GM13977 (cell line): ENCODE measurements around the gene SEMA4D.

Experiments
- DNase-seq: peaks from one replicate; pipeline ENCODE4 v3.0.0; 2012; ENCODE audit warnings: low spot score
- in situ Hi-C: fragments of 300-500 bp; cut with MboI; formaldehyde crosslinking; loops from one replicate; pipeline ENCODE4 v1.12.0; 2022; ENCODE audit warnings: low sequenced_read_pairs, low pct_unique_long_range_greater_than_20kb, mixed read lengths, inconsistent platforms; ENCODE audit not compliant: unreplicated experiment
- TF ChIP-seq, protein P1 (sequence below): IDR thresholded peaks from 2 replicates; pipeline ENCODE4 v1.5.1; 2012; ENCODE audit warnings: mild to moderate bottlenecking, control low read depth; ENCODE audit not compliant: insufficient read depth; ENCODE audit errors: extremely low read depth, missing control alignments

Gene SEMA4D

DNA sequence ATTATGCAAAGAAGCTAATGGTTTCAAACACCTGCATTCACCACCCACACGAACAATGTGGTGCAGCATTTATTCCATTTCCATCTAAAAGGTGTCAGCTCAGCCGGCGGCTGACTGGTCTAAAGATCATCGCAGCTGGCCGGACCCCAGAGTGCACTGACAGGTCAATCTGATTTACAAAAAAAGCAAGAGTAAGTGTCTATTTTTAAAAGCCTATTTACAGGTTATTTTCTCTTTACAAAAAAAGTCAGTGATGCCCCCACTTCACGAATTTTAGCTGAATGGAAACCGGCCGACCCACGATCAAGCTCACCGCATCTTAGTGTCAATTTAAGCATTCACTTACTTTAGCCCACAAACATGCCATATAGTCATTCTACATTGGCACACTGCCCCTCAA, 58.3 kb downstream of the SEMA4D start:
- TF ChIP-seq, protein P1, sequence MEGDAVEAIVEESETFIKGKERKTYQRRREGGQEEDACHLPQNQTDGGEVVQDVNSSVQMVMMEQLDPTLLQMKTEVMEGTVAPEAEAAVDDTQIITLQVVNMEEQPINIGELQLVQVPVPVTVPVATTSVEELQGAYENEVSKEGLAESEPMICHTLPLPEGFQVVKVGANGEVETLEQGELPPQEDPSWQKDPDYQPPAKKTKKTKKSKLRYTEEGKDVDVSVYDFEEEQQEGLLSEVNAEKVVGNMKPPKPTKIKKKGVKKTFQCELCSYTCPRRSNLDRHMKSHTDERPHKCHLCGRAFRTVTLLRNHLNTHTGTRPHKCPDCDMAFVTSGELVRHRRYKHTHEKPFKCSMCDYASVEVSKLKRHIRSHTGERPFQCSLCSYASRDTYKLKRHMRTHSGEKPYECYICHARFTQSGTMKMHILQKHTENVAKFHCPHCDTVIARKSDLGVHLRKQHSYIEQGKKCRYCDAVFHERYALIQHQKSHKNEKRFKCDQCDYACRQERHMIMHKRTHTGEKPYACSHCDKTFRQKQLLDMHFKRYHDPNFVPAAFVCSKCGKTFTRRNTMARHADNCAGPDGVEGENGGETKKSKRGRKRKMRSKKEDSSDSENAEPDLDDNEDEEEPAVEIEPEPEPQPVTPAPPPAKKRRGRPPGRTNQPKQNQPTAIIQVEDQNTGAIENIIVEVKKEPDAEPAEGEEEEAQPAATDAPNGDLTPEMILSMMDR, result no peak
- DNase-seq, result peak; percentile 75
- in situ Hi-C loops, result no loop called here

DNA sequence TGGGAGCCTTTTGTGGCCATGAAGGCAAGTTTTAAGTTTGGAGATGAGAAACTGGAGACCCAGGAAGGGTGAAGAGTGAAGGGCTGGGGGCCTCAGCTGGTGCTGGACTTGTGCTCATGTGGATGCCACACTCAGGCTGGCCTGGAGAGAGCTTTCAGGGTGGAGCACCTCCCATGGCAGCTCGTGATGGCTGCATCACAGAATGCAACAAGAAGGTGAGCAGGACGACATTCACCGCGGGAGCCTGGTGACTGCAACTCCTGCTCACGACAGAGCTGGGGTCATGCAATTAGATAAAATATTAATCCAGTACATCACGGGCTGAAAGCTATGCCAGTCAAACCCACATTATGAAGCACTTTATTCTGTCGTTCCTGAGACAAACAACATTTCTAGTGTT, 59.7 kb downstream of the SEMA4D start:
- TF ChIP-seq, protein P1, result no peak
- no peak for DNase-seq
- in situ Hi-C loops, result no loop called here

DNA sequence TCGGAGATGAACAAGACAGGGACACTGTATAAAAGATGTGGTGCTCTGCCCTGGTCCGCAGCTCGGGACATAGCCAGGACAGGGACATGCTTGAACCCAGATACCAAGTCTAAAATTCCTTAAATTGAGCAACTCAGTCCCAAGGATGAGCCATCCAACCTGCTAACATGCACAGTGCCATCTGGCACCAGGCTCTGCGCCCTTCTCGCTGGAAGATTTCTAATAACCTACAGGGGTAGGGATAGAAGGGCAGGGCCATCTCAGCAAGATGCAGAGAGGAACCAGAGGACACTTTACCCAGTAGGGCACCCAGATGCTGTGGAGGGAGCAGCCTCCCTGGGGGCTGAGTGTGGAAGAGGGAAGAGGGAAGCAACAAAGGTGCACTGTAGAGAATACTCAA, 60.1 kb downstream of the SEMA4D start:
- TF ChIP-seq, protein P1, result no peak
- in situ Hi-C loops, result no loop called here
- no peak for DNase-seq

DNA sequence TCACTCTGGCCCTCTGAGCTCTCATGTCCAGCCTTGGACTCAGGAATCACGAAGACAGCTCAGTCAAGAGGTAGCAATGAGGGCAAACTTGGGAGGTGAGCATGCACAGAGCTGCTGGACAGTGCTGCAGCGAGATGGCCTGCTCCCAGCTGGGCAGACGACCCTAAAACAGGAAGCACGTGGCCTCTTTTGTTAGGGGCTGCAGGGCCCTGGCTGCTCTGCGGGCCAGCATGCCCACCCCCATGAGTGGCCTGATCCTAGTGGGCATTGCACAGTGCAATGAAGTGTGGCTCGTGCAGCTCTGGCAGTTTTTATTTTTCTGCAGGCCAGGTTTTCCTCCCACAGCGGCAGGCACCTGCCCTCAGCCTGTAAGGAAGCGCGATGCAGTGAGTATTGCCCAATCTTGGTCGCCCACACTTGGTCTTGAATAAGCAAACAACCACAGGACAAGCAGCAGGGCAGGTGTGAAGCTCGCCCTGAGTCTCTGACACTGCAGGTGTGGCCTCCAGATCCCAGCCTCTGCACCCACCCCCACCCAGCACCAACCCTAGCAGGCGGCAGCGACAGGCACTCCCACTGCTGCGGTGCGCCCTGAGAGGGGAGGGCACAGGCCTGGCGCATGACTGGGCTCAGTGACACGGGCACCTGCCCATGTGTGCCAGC, 60.8 kb downstream of the SEMA4D start:
- in situ Hi-C loops, result no loop called here
- TF ChIP-seq, protein P1, result no peak
- DNase-seq, result no peak

DNA sequence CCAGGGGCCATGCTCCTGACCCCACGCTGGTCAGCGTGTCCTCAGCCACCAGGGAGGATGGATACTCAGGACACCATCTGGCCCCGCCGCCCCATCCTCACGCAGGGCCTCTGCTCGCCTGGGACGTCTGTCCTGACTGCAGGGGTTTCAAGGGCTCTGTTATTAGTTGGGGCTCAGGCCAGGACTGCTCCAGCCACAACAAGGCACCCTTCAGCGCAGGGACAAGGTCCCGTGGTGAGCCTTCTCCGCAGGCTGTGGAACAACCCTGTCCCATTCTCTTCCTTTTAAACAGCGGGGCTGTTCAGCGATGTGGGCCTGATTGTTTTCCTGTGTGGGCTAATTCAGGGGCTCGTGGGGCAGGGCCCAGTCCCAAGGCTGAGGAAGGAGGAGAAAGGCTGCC, 61.6 kb downstream of the SEMA4D start:
- TF ChIP-seq, protein P1, result no peak
- in situ Hi-C loops, result no loop called here
- DNase-seq, result no peak

DNA sequence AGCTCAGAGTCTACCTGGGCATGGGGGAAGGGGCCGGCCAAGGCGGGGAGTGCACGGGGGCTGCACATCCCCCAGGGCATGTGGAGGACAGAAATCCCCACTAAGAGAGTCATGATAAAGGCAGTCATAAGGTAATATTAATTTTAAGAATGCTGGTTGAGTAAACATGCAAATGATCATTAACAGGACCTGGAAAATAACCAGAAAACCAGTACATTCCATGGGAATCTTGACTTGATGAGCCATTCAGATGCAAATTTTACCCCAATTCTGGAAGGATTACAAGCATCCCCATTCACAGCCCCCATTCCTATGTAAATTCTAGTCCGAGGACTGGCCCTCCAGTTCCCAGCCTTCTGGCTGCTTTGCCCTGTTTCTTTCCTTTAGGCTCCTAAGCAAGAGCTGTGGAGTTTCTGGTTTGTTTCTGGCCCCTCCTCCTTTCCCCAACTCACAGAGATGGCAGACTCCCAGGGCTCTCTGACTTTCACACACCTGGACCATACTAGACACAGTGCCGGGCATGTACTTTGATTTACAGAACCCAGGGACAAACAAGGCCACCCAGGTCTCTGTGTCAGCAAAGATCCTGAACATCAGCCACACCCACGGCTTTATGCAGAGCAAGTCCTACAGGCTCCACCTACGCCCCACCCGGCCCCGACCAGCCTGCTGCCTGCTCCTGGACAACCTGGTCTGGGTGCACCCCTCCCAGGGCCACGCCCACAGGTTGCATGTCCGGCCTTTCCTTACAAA, 62.7 kb downstream of the SEMA4D start:
- in situ Hi-C loops, result no loop called here
- TF ChIP-seq, protein P1, result no peak
- DNase-seq, result no peak
